GM12801 (cell line): ENCODE measurements around the gene PPP1R9B.

Source experiments
- CTCF ChIP-seq: IDR thresholded peaks from one replicate; pipeline ENCODE4 v1.5.1; 2011; ENCODE audit warnings: control low read depth; ENCODE audit not compliant: insufficient read length; ENCODE audit errors: extremely low read depth

PPP1R9B gene

DNA sequence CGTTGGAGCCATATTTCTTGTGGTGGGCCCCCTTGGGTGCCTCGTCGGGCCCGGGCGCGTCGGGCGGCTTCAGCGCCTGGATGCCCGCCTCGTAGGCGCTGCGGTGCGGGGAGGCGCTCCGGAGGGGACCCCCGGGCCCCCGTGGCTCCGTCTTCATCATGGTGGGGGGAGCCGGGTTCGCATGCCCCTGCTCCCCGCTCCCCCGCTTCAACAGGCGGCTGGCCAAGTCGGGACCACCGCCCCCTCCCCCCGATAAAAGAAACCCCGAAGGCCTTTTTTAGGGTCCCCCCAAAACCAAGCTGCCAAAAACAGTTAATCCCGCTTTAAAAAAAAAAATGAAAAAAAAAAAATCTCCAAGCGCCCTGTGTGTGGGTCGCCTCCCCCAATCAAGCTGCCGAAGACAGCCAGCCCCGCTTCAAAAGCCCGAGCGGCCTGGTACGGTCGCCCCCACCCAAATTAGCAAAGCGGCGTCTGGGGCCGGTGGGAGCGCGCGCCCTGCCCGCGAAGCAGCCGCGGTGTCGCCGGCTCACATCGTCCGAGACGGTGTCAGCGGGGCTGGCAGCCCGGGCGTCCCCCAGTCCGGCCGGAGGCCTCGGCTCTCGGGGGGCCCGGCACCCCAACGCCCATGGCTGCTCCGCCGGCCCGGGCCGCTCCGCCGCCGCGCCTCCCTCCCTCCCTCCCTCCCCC, at the start of gene PPP1R9B:
TSS of gene PPP1R9B (minus strand) at position 324 of the 687 bp plus-strand sequence. CDS start at position 160, 164 bp downstream.
- no peak for TF ChIP-seq CTCF

DNA sequence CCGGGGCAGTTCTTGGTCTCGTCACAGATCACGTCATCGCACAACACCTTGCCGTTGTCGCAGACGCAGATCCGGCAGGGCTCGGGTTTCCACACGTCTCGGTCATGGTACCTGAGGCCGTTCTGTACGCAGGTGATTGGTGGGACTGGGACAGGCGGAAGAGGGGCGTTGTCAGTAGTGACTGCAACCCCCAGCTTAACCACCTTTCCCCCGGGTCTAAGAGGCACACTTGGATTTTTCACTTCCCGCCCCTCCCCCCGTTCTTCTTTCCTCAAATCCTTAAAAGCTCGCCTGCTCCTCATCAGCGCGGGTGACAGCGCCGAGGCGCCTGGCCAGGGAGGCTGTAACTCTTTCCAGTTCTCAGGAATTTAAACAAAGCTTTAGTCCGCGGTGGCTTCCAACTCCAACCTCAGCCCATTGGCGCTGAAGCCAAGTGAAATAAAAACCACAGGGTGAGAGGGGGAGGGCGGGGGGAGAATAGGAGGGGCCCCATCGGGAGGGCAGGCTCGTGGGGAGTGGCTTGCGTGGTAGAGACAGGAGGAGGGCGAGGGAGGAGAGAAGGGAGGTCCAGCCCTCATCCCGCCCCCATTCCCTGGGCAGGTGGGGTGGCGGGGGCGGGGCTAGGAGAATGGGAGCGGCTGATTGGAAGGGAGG, 49.5 kb upstream of the PPP1R9B start:
- no peak for TF ChIP-seq CTCF

DNA sequence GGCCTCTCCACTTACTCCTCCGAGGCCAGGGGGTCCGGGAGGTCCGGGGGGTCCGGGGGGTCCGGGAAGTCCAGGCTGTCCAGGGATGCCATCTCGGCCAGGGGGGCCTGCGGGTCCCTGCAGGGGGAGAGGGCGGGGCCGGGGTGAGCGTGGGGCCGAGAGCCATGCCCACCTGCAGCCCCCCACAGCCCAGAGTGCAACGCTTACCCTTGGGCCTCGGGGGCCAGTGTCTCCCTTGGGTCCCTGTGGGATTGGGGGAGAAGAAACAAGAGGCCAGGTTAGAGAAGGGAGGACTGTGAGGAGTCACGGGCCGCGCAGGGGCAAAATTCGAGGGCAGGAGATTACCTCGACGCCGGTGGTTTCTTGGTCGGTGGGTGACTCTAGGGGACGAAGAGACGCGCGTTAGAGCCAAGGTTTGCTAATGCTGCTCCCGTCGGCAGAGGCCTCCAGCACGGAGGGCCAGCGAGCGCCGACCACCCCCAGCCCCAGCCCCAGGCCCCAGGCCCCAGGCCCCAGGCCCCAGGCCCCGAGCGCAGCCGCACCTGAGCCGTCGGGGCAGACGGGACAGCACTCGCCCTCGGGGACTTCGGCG, 48.8 kb upstream of the PPP1R9B start:
- no peak for TF ChIP-seq CTCF

GRCh38 chr17:50198026-50198669, 47.7 kb upstream of the PPP1R9B start:
- TF ChIP-seq CTCF, result no peak

- TF ChIP-seq CTCF, result no peak
Measured at GRCh38 chr17:50196826-50197225, 46.3 kb upstream of the PPP1R9B start.

- no peak for TF ChIP-seq CTCF
Measured at GRCh38 chr17:50196036-50196435, 45.6 kb upstream of the PPP1R9B start.

GRCh38 chr17:50194934-50195865, 44.7 kb upstream of the PPP1R9B start:
- TF ChIP-seq CTCF, result no peak
